ENCODE measurements around the gene ARL14EP. TPM values are rescaled to one million over a fixed set of nuclear protein-coding genes. Genes with fewer than 3 reads are reported as not detected.

ARL14EP gene
- total RNA-seq, 2 experiments from 2014 or later: 27.3 to 30.9 TPM

DNA sequence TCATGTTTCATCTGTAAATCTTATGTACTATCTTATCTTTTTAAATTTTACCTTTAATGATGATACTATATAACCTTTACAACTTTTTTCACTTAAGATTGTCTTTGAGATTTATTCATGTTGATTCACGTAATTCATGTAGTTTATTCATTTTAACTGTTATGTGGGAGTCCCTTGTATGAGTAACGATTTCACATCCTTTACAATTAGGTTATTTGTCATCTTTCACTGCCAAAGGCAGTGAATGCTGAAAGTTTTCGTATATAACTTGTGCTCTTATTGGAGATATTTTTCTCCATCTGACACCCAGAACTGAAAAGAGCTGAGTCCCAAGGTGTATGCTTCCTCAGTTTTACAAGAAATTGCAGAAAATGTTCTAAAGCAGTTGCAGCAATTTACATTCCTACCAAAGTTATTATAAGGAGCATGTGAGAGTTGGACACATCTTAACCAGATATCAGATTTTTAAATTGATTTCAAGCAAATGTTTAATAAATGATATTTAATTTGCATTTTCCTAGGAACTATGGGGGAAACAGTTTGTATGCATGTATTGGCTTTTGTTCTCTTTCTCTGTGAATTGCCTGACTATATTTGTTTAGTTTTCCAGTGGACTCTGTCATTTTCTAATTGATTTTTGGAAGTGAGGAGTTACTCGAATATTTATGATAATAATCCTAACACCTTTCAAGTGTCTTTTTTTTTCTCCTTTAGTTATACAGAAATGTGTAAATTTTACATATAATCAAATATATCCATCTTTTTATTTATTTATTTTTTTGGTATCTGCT lies 6.4 kb downstream of the ARL14EP start:
- peaks cover 44% of the 10 kb centered on the region for H3K36me3 Mint-ChIP-seq (ENCODE audit: low read depth)
- ATAC-seq (no peak), DNase-seq (no peak)
- H3K9me3 Mint-ChIP-seq (ENCODE audit: insufficient read depth): no peaks in the 10 kb centered on the region
- no peak overlapping the region for H3K27ac Mint-ChIP-seq
- H3K27me3 Mint-ChIP-seq (ENCODE audit: low read depth): no peaks in the 10 kb centered on the region
- ChIA-PET CTCF (no interaction called here), POLR2A (no interaction called here)
- H3K4me3 Mint-ChIP-seq: no peak overlapping the region
- H3K4me1 Mint-ChIP-seq (ENCODE audit: low read depth): peaks cover 43% of the 10 kb centered on the region

DNA sequence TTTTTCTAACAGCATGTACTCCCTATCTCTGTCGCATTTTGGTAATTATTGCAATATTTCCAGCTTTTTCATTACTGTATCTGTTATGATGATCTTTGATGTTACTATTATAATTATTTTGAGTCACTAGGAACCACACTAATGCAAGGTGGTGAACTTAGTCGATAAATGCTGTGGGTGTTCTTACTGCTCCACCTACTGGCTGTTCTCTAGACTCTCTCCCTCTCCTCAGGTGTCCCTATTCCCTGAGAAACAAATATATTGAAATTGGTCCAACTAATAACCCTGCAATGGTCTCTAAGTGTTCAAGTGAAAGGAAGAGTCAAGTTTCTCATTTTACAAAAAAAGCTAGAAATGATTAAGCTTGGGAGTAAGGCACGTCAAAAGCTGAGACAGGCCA lies 10.5 kb downstream of the ARL14EP start:
- H3K9me3 Mint-ChIP-seq (ENCODE audit: insufficient read depth): no peaks in the 10 kb centered on the region
- H3K27me3 Mint-ChIP-seq (ENCODE audit: low read depth): no peaks in the 10 kb centered on the region
- no peak for ATAC-seq
- peaks cover 58% of the 10 kb centered on the region for H3K36me3 Mint-ChIP-seq (ENCODE audit: low read depth)
- H3K4me3 Mint-ChIP-seq: no peak overlapping the region
- peaks cover 12% of the 10 kb centered on the region for H3K4me1 Mint-ChIP-seq (ENCODE audit: low read depth)
- ChIA-PET POLR2A (interaction anchor here (1.2 to 1.7 kb wide), 2 partner anchors 10 to 11 kb away, joined by 4 to 5 read pairs; partner anchors contain the start of gene ARL14EP), CTCF (interaction anchor here (0.9 to 3.9 kb wide), 12 partner anchors 10 to 204 kb away, joined by 3 to 17 read pairs (median 4); partner anchors contain the start of gene ARL14EP)
- no peak overlapping the region for H3K27ac Mint-ChIP-seq
- no peak for DNase-seq

GRCh38 chr11:30342736-30343166 lies 19.8 kb downstream of the ARL14EP start:
- Mint-ChIP-seq H3K4me3 (no peak overlapping the region), H3K36me3 (ENCODE audit: low read depth) (peaks cover 24% of the 10 kb centered on the region), H3K4me1 (ENCODE audit: low read depth) (peaks cover 2% of the 10 kb centered on the region), H3K27me3 (ENCODE audit: low read depth) (no peaks in the 10 kb centered on the region), H3K9me3 (ENCODE audit: insufficient read depth) (no peaks in the 10 kb centered on the region), H3K27ac (no peak overlapping the region)
- no peak for DNase-seq
- ChIA-PET POLR2A (no interaction called here), CTCF (interaction anchor here (2.6 kb wide), 1 partner anchor 9 kb away, joined by 11 read pairs; no protein-coding TSS in a partner anchor)
- no peak for ATAC-seq

- Mint-ChIP-seq H3K27me3 (ENCODE audit: low read depth) (no peaks in the 10 kb centered on the region), H3K36me3 (ENCODE audit: low read depth) (peaks cover 16% of the 10 kb centered on the region), H3K27ac (no peak overlapping the region), H3K4me3 (no peak overlapping the region), H3K9me3 (ENCODE audit: insufficient read depth) (no peaks in the 10 kb centered on the region), H3K4me1 (ENCODE audit: low read depth) (peaks cover 2% of the 10 kb centered on the region)
- DNase-seq (no peak), ATAC-seq (no peak)
- ChIA-PET CTCF (interaction anchor here (0.6 to 2.6 kb wide), 5 partner anchors 9 to 574 kb away, joined by 3 to 14 read pairs (median 5); no protein-coding TSS in a partner anchor), POLR2A (interaction anchor here (1.3 kb wide), 1 partner anchor 21 kb away, joined by 3 read pairs; the partner anchor contains the start of gene ARL14EP)
Measured at GRCh38 chr11:30344085-30344484, 21.2 kb downstream of the ARL14EP start.

- no peak for ATAC-seq
- H3K36me3 Mint-ChIP-seq (ENCODE audit: low read depth): peaks cover 11% of the 10 kb centered on the region
- no peaks in the 10 kb centered on the region for H3K27me3 Mint-ChIP-seq (ENCODE audit: low read depth)
- no peak for DNase-seq
- H3K9me3 Mint-ChIP-seq (ENCODE audit: insufficient read depth): no peaks in the 10 kb centered on the region
- POLR2A ChIA-PET: interaction anchor here (1.2 kb wide), 1 partner anchor 23 kb away, joined by 3 read pairs; the partner anchor contains the start of gene ARL14EP
- no peak overlapping the region for H3K4me3 Mint-ChIP-seq
- H3K4me1 Mint-ChIP-seq (ENCODE audit: low read depth): peaks cover 2% of the 10 kb centered on the region
- H3K27ac Mint-ChIP-seq: no peak overlapping the region
- CTCF ChIA-PET: interaction anchor here (0.8 to 2.4 kb wide), 5 partner anchors 20 to 572 kb away, joined by 3 to 14 read pairs (median 4); no protein-coding TSS in a partner anchor
Measured at GRCh38 chr11:30345644-30346043, 22.7 kb downstream of the ARL14EP start.

DNA sequence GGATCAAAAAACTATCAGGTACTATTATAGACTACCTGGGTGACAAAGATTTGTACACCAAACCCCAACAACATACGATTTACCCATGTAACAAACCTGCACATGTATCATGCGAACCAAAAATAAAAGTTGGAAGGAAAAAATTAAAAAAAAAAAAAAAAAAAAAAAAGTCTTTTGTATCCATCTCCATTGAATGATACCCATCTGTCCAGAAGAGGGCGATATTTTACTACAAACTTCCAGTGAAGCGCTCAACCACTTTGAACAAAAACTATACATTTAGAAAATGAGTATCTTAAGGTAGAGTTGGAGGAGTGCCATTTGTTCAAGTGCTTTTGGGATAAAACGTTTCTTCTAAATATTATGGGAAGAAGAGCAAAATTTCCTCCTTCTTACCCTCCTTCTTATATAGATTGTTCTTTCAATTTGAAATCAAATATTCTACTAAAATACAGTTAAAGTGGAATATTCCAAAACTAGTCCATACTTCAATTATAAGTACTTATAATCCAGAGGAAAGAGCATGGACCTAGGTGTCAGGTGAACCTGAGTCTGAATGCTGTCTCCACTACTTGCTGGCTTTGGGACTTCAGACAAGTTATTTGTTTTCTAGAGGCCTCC lies 23.3 kb downstream of the ARL14EP start:
- H3K9me3 Mint-ChIP-seq (ENCODE audit: insufficient read depth): no peaks in the 10 kb centered on the region
- ChIA-PET POLR2A (interaction anchor here (1.2 kb wide), 1 partner anchor 24 kb away, joined by 3 read pairs; the partner anchor contains the start of gene ARL14EP), CTCF (interaction anchor here (1.0 to 2.4 kb wide), 3 partner anchors 20 to 572 kb away, joined by 3 to 14 read pairs (median 3); no protein-coding TSS in a partner anchor)
- no peaks in the 10 kb centered on the region for H3K27me3 Mint-ChIP-seq (ENCODE audit: low read depth)
- no peak overlapping the region for H3K27ac Mint-ChIP-seq
- H3K36me3 Mint-ChIP-seq (ENCODE audit: low read depth): peaks cover 11% of the 10 kb centered on the region
- ATAC-seq (no peak), DNase-seq (no peak)
- peaks cover 2% of the 10 kb centered on the region for H3K4me1 Mint-ChIP-seq (ENCODE audit: low read depth)
- H3K4me3 Mint-ChIP-seq: no peak overlapping the region

GRCh38 chr11:30348035-30348434 lies 25.1 kb downstream of the ARL14EP start:
- peaks cover 6% of the 10 kb centered on the region for H3K27me3 Mint-ChIP-seq (ENCODE audit: low read depth)
- ChIA-PET CTCF (no interaction called here), POLR2A (no interaction called here)

GRCh38 chr11:30349885-30350284 lies 27.0 kb downstream of the ARL14EP start:
- ChIA-PET CTCF (no interaction called here), POLR2A (no interaction called here)
- H3K4me3 Mint-ChIP-seq: no peak overlapping the region
- no peak overlapping the region for H3K27ac Mint-ChIP-seq
- no peaks in the 10 kb centered on the region for H3K4me1 Mint-ChIP-seq (ENCODE audit: low read depth)
- peaks cover 4% of the 10 kb centered on the region for H3K36me3 Mint-ChIP-seq (ENCODE audit: low read depth)
- DNase-seq: no peak
- H3K27me3 Mint-ChIP-seq (ENCODE audit: low read depth): peaks cover 6% of the 10 kb centered on the region
- no peaks in the 10 kb centered on the region for H3K9me3 Mint-ChIP-seq (ENCODE audit: insufficient read depth)
- no peak for ATAC-seq

More at GRCh38 chr11:30348035-30348434, 25.1 kb downstream of the ARL14EP start:
- Mint-ChIP-seq H3K36me3 (ENCODE audit: low read depth) (peaks cover 5% of the 10 kb centered on the region), H3K4me1 (ENCODE audit: low read depth) (peaks cover 2% of the 10 kb centered on the region), H3K4me3 (no peak overlapping the region), H3K27ac (no peak overlapping the region), H3K9me3 (ENCODE audit: insufficient read depth) (no peaks in the 10 kb centered on the region)
- ATAC-seq: no peak
- DNase-seq: no peak

DNA sequence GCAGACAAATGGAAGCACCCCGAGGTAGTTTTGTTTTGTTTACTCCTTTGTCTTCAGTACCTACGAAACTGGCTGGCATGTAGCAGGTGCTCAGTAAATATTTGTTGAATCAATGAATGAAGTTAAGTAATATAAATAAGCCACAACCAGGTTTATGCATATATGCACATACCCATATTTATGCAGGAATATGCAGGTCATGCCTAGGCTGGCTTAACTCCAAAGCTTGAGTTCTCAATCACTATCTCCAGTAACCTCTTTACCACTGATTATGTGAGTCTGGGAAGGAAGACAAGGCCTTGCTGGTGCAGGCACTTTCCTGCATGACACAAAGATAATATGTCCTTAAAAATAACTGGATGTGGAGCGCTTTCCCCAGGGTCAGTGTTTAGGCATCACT lies 27.5 kb downstream of the ARL14EP start:
- no peak for ATAC-seq
- no peak for DNase-seq
- no peaks in the 10 kb centered on the region for H3K9me3 Mint-ChIP-seq (ENCODE audit: insufficient read depth)
- no peak overlapping the region for H3K27ac Mint-ChIP-seq
- peaks cover 4% of the 10 kb centered on the region for H3K36me3 Mint-ChIP-seq (ENCODE audit: low read depth)
- POLR2A ChIA-PET: interaction anchor here (0.6 kb wide), 1 partner anchor 27 kb away, joined by 3 read pairs; the partner anchor contains the start of gene ARL14EP
- CTCF ChIA-PET: no interaction called here
- H3K27me3 Mint-ChIP-seq (ENCODE audit: low read depth): peaks cover 6% of the 10 kb centered on the region
- no peak overlapping the region for H3K4me3 Mint-ChIP-seq
- no peaks in the 10 kb centered on the region for H3K4me1 Mint-ChIP-seq (ENCODE audit: low read depth)

DNA sequence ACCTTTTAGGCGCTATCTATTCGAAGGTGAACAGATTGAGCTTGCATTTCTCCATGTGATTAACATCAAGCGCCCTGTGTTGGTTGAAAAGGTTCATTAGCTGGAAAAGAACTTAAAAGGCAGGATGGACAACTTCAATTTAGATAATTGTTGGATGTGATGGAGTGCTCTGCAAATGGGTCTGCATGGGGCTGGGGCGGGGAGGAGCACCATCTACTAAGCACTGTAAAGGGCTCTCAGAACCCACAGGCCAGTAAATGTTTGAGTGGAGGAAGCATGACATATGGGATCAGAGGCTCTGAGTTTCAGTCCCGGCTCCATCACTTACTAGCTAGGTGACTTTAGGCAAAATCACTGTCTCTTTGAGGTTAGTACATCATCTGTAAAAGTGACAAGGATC lies 28.2 kb downstream of the ARL14EP start:
- Mint-ChIP-seq H3K27ac (no peak overlapping the region), H3K4me1 (ENCODE audit: low read depth) (no peaks in the 10 kb centered on the region), H3K9me3 (ENCODE audit: insufficient read depth) (no peaks in the 10 kb centered on the region), H3K36me3 (ENCODE audit: low read depth) (no peaks in the 10 kb centered on the region), H3K4me3 (no peak overlapping the region), H3K27me3 (ENCODE audit: low read depth) (peaks cover 6% of the 10 kb centered on the region)
- ChIA-PET CTCF (no interaction called here), POLR2A (interaction anchor here (0.6 kb wide), 1 partner anchor 28 kb away, joined by 3 read pairs; the partner anchor contains the start of gene ARL14EP)
- no peak for ATAC-seq
- no peak for DNase-seq

DNA sequence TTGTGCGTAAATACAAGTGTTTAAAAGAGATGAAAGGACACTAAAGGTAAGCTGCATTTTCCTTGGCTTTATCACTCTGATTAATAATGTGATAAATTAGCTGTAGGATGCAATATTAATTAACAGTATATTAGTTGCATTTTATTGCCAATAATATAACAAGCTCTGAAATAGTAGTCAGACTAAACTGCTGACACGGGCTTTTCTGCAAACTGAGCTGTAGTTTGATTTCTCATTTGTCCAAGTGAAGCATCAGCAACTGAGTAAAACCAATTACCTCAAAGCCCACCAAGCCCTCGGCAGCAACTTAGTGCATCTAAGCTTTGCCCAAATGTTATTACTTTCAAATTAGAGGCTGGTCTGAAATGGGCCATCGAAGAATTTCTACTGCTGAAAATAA lies 33.5 kb downstream of the ARL14EP start:
- Mint-ChIP-seq H3K36me3 (ENCODE audit: low read depth) (no peaks in the 10 kb centered on the region), H3K9me3 (ENCODE audit: insufficient read depth) (no peaks in the 10 kb centered on the region), H3K27ac (no peak overlapping the region), H3K27me3 (ENCODE audit: low read depth) (peaks cover 8% of the 10 kb centered on the region), H3K4me3 (no peak overlapping the region), H3K4me1 (ENCODE audit: low read depth) (no peaks in the 10 kb centered on the region)
- CTCF ChIA-PET: no interaction called here
- ATAC-seq: no peak
- DNase-seq: no peak
- POLR2A ChIA-PET: interaction anchor here (0.5 to 0.6 kb wide), 2 partner anchors 54 to 119 kb away, joined by 4 to 5 read pairs; no protein-coding TSS in a partner anchor

GRCh38 chr11:30357872-30358271 lies 35.0 kb downstream of the ARL14EP start:
- no peak for ATAC-seq
- POLR2A ChIA-PET: no interaction called here
- Mint-ChIP-seq H3K36me3 (ENCODE audit: low read depth) (no peaks in the 10 kb centered on the region), H3K4me1 (ENCODE audit: low read depth) (no peaks in the 10 kb centered on the region), H3K27ac (no peak overlapping the region), H3K4me3 (no peak overlapping the region), H3K27me3 (ENCODE audit: low read depth) (peaks cover 6% of the 10 kb centered on the region), H3K9me3 (ENCODE audit: insufficient read depth) (no peaks in the 10 kb centered on the region)
- no peak for DNase-seq
- CTCF ChIA-PET: no interaction called here

Measured in activated CD8-positive, alpha-beta T cell treated with anti-CD3 and anti-CD28 coated beads, Interleukin-2, amount 10 ng/mL, durations not matched to agents 7 days and 5 days (primary cell).